Astrocyte (in vitro differentiated cells and primary cell): Measurements from ENCODE around the gene PRRC2B. TPM values are rescaled to one million over a fixed set of nuclear protein-coding genes. Genes with fewer than 3 reads are reported as not detected.
A peak's percentile ranks its signal among the peaks of the same experiment; 100 is the strongest.

ENCODE experiments used
- DNase-seq: peaks from one replicate; pipeline ENCODE4 v3.0.0-alpha.2; 2010; ENCODE audit warnings: low read depth
- FAIRE-seq: peaks from 2 replicates; lab custom pipeline; 2011; peaks lifted over from hg19 to GRCh38; lab: Jason Lieb, UNC
- H2AFZ ChIP-seq: 2 replicates; pipeline ENCODE4 v1.6.0; 2012; ENCODE audit warnings: low read depth, low read length, inconsistent platforms
- H3K27ac ChIP-seq: 2 replicates; pipeline ENCODE4 v1.5.1; 2011; ENCODE audit warnings: low read depth, low read length, inconsistent platforms
- H3K27me3 ChIP-seq: 2 replicates; pipeline ENCODE4 v1.6.0; 2011; ENCODE audit warnings: low read length, inconsistent platforms; ENCODE audit not compliant: insufficient read depth
- H3K36me3 ChIP-seq: 2 replicates; pipeline ENCODE4 v1.5.1; 2011; ENCODE audit warnings: low read length, inconsistent platforms; ENCODE audit not compliant: insufficient read depth
- H3K4me1 ChIP-seq: 2 replicates; pipeline ENCODE4 v1.5.1; 2011; ENCODE audit warnings: low read length, inconsistent platforms; ENCODE audit not compliant: insufficient read depth
- H3K4me2 ChIP-seq: 2 replicates; pipeline ENCODE4 v1.6.0; 2012; ENCODE audit warnings: low read length, inconsistent platforms
- H3K4me3 ChIP-seq: 2 replicates; pipeline ENCODE4 v1.5.1; 2011; ENCODE audit warnings: low read depth, mild to moderate bottlenecking, low read length, inconsistent platforms; ENCODE audit not compliant: insufficient read depth
- H3K79me2 ChIP-seq: 2 replicates; pipeline ENCODE4 v1.6.0; 2012; ENCODE audit warnings: mild to moderate bottlenecking, low read length, inconsistent platforms; ENCODE audit not compliant: insufficient read depth
- H3K9ac ChIP-seq: 2 replicates; pipeline ENCODE4 v1.6.0; 2012; ENCODE audit warnings: mild to moderate bottlenecking, low read length, inconsistent platforms
- H3K9me3 ChIP-seq: 2 replicates; pipeline ENCODE4 v1.5.1; 2012; ENCODE audit warnings: low read depth, mild to moderate bottlenecking, low read length, inconsistent platforms; ENCODE audit not compliant: insufficient read depth
- H4K20me1 ChIP-seq: 2 replicates; pipeline ENCODE4 v1.6.0; 2012; ENCODE audit warnings: low read length, inconsistent platforms; ENCODE audit not compliant: insufficient read depth
- H3K27ac Mint-ChIP-seq: one replicate; pipeline ENCODE4 v1.8.0; 2021; ENCODE audit warnings: mild to moderate bottlenecking, mixed read lengths; ENCODE audit not compliant: unreplicated experiment
- H3K27me3 Mint-ChIP-seq: one replicate; pipeline ENCODE4 v1.8.0; 2021; ENCODE audit warnings: low read depth, mixed read lengths; ENCODE audit not compliant: unreplicated experiment
- H3K36me3 Mint-ChIP-seq: one replicate; pipeline ENCODE4 v1.8.0; 2021; ENCODE audit warnings: low read depth, mixed read lengths; ENCODE audit not compliant: unreplicated experiment
- H3K4me1 Mint-ChIP-seq: one replicate; pipeline ENCODE4 v1.8.0; 2021; ENCODE audit warnings: low read depth, mixed read lengths; ENCODE audit not compliant: unreplicated experiment
- H3K4me3 Mint-ChIP-seq: one replicate; pipeline ENCODE4 v1.8.0; 2021; ENCODE audit warnings: mild to moderate bottlenecking, moderate library complexity, mixed read lengths; ENCODE audit not compliant: unreplicated experiment
- H3K9me3 Mint-ChIP-seq: one replicate; pipeline ENCODE4 v1.8.0; 2021; ENCODE audit warnings: mild to moderate bottlenecking, mixed read lengths; ENCODE audit not compliant: unreplicated experiment
- CTCF ChIP-seq: IDR thresholded peaks from 2 replicates; pipeline ENCODE4 v1.5.1; 2011; ENCODE audit warnings: low read depth, mild to moderate bottlenecking, inconsistent platforms, low read length, moderate library complexity; ENCODE audit not compliant: insufficient read depth
- EZH2 ChIP-seq: IDR thresholded peaks from 2 replicates; pipeline ENCODE4 v1.6.1; 2012; ENCODE audit warnings: mild to moderate bottlenecking, low read length, inconsistent platforms; ENCODE audit not compliant: insufficient read depth
- total RNA-seq: library from RNA; stranded (reverse); gene quantifications from 2 replicates; pipeline ENCODE4 v1.2.1, GENCODE V29; 2021

Gene PRRC2B
- total RNA-seq, 1 donor from 2014 or later = 292 TPM

- no peak overlapping the region for H3K9ac ChIP-seq
- no peak overlapping the region for H3K27ac ChIP-seq
- H3K79me2 ChIP-seq = no peaks in the 10 kb centered on the region
- TF ChIP-seq EZH2 = no peak
- TF ChIP-seq CTCF = no peak
- no peak for DNase-seq
- H3K27me3 Mint-ChIP-seq = no peaks in the 10 kb centered on the region
- no peaks in the 10 kb centered on the region for H3K27me3 ChIP-seq
- H3K4me1 ChIP-seq = peaks cover 2% of the 10 kb centered on the region
- FAIRE-seq = no peak
- H3K4me2 ChIP-seq = no peak overlapping the region
- peaks cover 7% of the 10 kb centered on the region for H4K20me1 ChIP-seq
- H3K4me3 Mint-ChIP-seq = no peak overlapping the region
- peak overlapping the region; percentile 90 for H3K27ac Mint-ChIP-seq
- H3K4me1 Mint-ChIP-seq = peaks cover 13% of the 10 kb centered on the region
- no peaks in the 10 kb centered on the region for H3K9me3 Mint-ChIP-seq
- peaks cover 20% of the 10 kb centered on the region for H3K36me3 ChIP-seq
- H2AFZ ChIP-seq = no peak overlapping the region
- H3K9me3 ChIP-seq = no peaks in the 10 kb centered on the region
- H3K4me3 ChIP-seq = no peak overlapping the region
- H3K36me3 Mint-ChIP-seq = peaks cover 26% of the 10 kb centered on the region
These were observed 129.9 kb downstream of the PRRC2B start for GRCh38 chr9:131523451-131524435.

DNA sequence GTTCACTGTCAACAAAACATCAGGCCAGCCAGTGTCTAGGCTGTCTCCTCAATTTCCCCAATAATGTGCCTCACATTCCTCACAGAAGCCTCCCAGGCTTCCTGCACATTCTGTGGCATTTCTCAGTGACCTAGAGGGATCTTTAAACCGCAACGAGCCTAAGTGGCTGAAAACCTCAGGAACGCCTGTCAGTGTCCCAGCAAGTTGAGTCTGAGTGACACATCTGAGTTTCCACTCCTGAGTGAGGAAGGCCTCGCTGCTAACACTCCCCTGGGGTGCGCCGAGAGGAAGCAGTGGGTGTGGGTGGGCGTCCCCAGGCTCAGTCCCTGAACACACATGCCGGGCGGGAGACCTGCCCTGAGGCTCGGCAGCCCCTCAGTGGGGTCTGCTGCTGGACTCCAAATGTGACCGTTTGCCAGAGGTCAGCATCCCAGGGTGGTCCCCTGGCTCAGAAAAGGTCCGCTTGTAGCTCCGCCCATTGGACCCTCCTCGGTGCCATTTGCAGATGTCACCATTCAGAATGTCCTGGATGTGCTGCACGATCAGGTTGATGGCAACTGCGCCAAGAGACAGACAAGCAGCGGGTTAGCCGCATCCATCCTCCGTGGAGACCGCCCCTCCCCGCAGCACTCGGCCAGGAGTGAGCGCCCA, 130.9 kb downstream of the PRRC2B start:
- peak overlapping the region; percentile 30 for H3K27ac Mint-ChIP-seq
- peaks cover 19% of the 10 kb centered on the region for H3K36me3 ChIP-seq
- H3K27ac ChIP-seq = no peak overlapping the region
- peaks cover 18% of the 10 kb centered on the region for H3K36me3 Mint-ChIP-seq
- H3K4me2 ChIP-seq = no peak overlapping the region
- H3K27me3 ChIP-seq = no peaks in the 10 kb centered on the region
- no peak overlapping the region for H2AFZ ChIP-seq
- DNase-seq (no peak), FAIRE-seq (no peak)
- peaks cover 6% of the 10 kb centered on the region for H3K4me1 ChIP-seq
- TF ChIP-seq CTCF (no peak), EZH2 (no peak)
- H3K9ac ChIP-seq = no peak overlapping the region
- peaks cover 4% of the 10 kb centered on the region for H3K79me2 ChIP-seq
- peak overlapping the region; percentile 50 for H3K4me3 Mint-ChIP-seq
- H3K9me3 Mint-ChIP-seq = no peaks in the 10 kb centered on the region
- no peaks in the 10 kb centered on the region for H3K27me3 Mint-ChIP-seq
- no peak overlapping the region for H3K4me3 ChIP-seq
- peaks cover 7% of the 10 kb centered on the region for H4K20me1 ChIP-seq
- peaks cover 14% of the 10 kb centered on the region for H3K4me1 Mint-ChIP-seq
- H3K9me3 ChIP-seq = no peaks in the 10 kb centered on the region
